Activated effector memory CD4-positive, alpha-beta T cell treated with anti-CD3 and anti-CD28 coated beads, Interleukin-2, amount 50 U/mL, for 16 hours (primary cell): ENCODE measurements around the gene ZBTB48.
"Not testable (repeated sequence)": the region's sequence is repeated elsewhere in the genome, so short reads cannot be mapped to it uniquely, and the experiment has no call there.

Source experiments
- DNase-seq: peaks from one replicate; pipeline ENCODE4 v3.0.0-alpha.2; 2020

ZBTB48 gene

GRCh38 chr1:6579374-6580118 lies at the start of gene ZBTB48:
Gene ZBTB48, plus strand, starts transcription at chr1:6579994. Its CDS starts 616 bp downstream, at chr1:6580610.
- peak; percentile 99 for DNase-seq

GRCh38 chr1:6530504-6531160 lies 49.2 kb upstream of the ZBTB48 start:
- no peak for DNase-seq

GRCh38 chr1:6531996-6532395 lies 47.8 kb upstream of the ZBTB48 start:
- no peak for DNase-seq

GRCh38 chr1:6534248-6534822 lies 45.5 kb upstream of the ZBTB48 start:
- DNase-seq, result no peak

GRCh38 chr1:6535214-6535613 lies 44.6 kb upstream of the ZBTB48 start:
- no peak for DNase-seq

- no peak for DNase-seq
Observed at GRCh38 chr1:6536291-6536690, 43.5 kb upstream of the ZBTB48 start.

GRCh38 chr1:6538956-6539355 lies 40.8 kb upstream of the ZBTB48 start:
- no peak for DNase-seq

GRCh38 chr1:6544831-6545230 lies 35.0 kb upstream of the ZBTB48 start:
- no peak for DNase-seq

- DNase-seq, result no peak
Observed at GRCh38 chr1:6545276-6546112, 34.3 kb upstream of the ZBTB48 start.

GRCh38 chr1:6546326-6546725 lies 33.5 kb upstream of the ZBTB48 start:
- no peak for DNase-seq

GRCh38 chr1:6547301-6547700 lies 32.5 kb upstream of the ZBTB48 start:
- no peak for DNase-seq

GRCh38 chr1:6554031-6554906 lies 25.5 kb upstream of the ZBTB48 start, which contains the start of gene NOL9:
Gene NOL9, minus strand, starts transcription at chr1:6554513. Its CDS starts 11 bp downstream, at chr1:6554502.
- DNase-seq, result peak; percentile 98

- DNase-seq, result no peak
Observed at GRCh38 chr1:6554907-6555778, 24.7 kb upstream of the ZBTB48 start, which contains the start of gene TAS1R1. Gene TAS1R1, plus strand, starts transcription at chr1:6555307. Its CDS starts 67 bp downstream, at chr1:6555374.

- DNase-seq, result no peak
Observed at GRCh38 chr1:6557597-6557996, 22.2 kb upstream of the ZBTB48 start.

GRCh38 chr1:6559161-6559560 lies 20.6 kb upstream of the ZBTB48 start:
- DNase-seq, result not testable (repeated sequence)

- DNase-seq, result no peak
Observed at GRCh38 chr1:6560267-6560666, 19.5 kb upstream of the ZBTB48 start.

- DNase-seq, result no peak
Observed at GRCh38 chr1:6569033-6569432, 10.8 kb upstream of the ZBTB48 start.

GRCh38 chr1:6570100-6570499 lies 9.7 kb upstream of the ZBTB48 start:
- DNase-seq, result no peak

- no peak for DNase-seq
Observed at GRCh38 chr1:6570987-6571386, 8.8 kb upstream of the ZBTB48 start.

- no peak for DNase-seq
Observed at GRCh38 chr1:6572653-6573383, 7.0 kb upstream of the ZBTB48 start.
